Body of pancreas (tissue), 4 donors: Measurements from ENCODE around the gene NDUFC2. TPM values are rescaled to one million over a fixed set of nuclear protein-coding genes. Genes with fewer than 3 reads are reported as not detected.
"Not testable (repeated sequence)": the region's sequence is repeated elsewhere in the genome, so short reads cannot be mapped to it uniquely, and the experiment has no call there.

Source experiments
- ATAC-seq: fragments of 150-250 bp; one replicate; pipeline ENCODE4 v1.9.1; 2016
- DNase-seq, 4 donors: peaks; one replicate each; pipeline ENCODE4 v3.0.0-alpha.2; 2019
- H3K27ac ChIP-seq, 4 donors: fragments of 200-600 bp; sonication (generic); 1 replicate in 3 of 4; 2 replicates in 1 of 4; pipeline versions ENCODE4 v1.5.1 to v1.6.1; 2016 to 2019; ENCODE audit warnings: mild to moderate bottlenecking in 1 of 4, mixed read lengths in 1 of 4, moderate library complexity in 1 of 4
- H3K27me3 ChIP-seq, 2 donors: fragments of 200-600 bp; sonication (generic); one replicate each; pipeline ENCODE4 v1.6.0; 2016; ENCODE audit warnings: mild to moderate bottlenecking in 1 of 2
- H3K36me3 ChIP-seq, 2 donors: fragments of 200-600 bp; sonication (generic); replicated peaks in 1 of 2; 2 replicates each; pipeline ENCODE4 v1.5.1; 2016; ENCODE audit warnings: low read depth in 2 of 2; ENCODE audit not compliant: insufficient read depth in 1 of 2
- H3K4me1 ChIP-seq: fragments of 200-600 bp; sonication (generic); one replicate; pipeline ENCODE4 v1.6.0; 2016
- H3K4me3 ChIP-seq, 2 donors: fragments of 200-600 bp; sonication (generic); 1 replicate in 1 of 2; 2 replicates in 1 of 2; pipeline ENCODE4 v1.5.1; 2016 to 2019
- H3K9me3 ChIP-seq, 3 donors: fragments of 200-600 bp; sonication (generic); 1 replicate in 2 of 3; 2 replicates in 1 of 3; pipeline ENCODE4 v1.5.1; 2016
- POLR2A ChIP-seq, 3 donors: fragments of 450-650 bp; IDR thresholded peaks; one replicate each; pipeline ENCODE4 v1.6.1; 2016; ENCODE audit warnings: antibody characterized with exemption in 3 of 3, mild to moderate bottlenecking in 2 of 3
- WGBS, 2 donors: methylation state at CpG; one replicate each; pipeline ENCODE4 v1.1.5; 2017; 5-methylcytosine and 5-hydroxymethylcytosine counted together
- intact Hi-C: fragments of 100-400 bp; cut with DNase I; formaldehyde crosslinking; loops from one replicate; pipeline ENCODE4 v1.15.1; 2023
- total RNA-seq, 2 donors: library from RNA; depleted of rRNA; stranded (reverse); fragments of >200 nt; gene quantifications; one replicate each; pipeline ENCODE4 v1.1.0, GENCODE V29; 2016
- TF ChIP-seq, protein P1 (sequence below), 7 experiments: fragments of 450-650 bp in 4 of 7; fragments of 200-600 bp in 3 of 7; sonication (generic) in 3 of 7; IDR thresholded peaks; one replicate each; pipeline ENCODE4 v1.5.1; 2016 to 2019; ENCODE audit warnings: antibody characterized with exemption in 7 of 7

Gene NDUFC2
- total RNA-seq, 2 donors from 2014 or later: 53.7 to 62.0 TPM

DNA sequence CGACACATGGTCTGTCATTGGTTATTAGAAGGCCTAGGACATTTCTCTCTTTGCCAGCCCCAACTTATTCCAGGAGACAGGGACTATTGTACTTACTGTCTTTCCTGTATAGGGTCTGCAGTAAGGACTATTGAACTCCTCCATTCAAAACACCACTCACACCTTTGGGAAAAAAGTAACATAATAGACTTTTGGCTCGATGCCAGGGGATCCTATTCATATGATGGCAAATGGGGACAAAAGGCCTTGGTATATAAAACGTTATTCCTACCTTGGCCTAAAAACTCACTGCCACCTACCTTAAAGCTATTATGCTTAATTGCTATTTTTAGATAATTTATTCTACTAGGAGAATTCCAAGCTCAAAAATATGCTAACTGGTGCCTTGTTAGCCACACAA lies 6.3 kb upstream of the NDUFC2 start:
- H3K27ac ChIP-seq: no peak overlapping the region
- intact Hi-C loops: no loop called here
- DNase-seq (no peak), ATAC-seq (no peak)
- H3K36me3 ChIP-seq: no peaks in the 10 kb centered on the region
- no peak for TF ChIP-seq POLR2A (IDR thresholded peaks at IDR 0.05)
- TF ChIP-seq, protein P1, sequence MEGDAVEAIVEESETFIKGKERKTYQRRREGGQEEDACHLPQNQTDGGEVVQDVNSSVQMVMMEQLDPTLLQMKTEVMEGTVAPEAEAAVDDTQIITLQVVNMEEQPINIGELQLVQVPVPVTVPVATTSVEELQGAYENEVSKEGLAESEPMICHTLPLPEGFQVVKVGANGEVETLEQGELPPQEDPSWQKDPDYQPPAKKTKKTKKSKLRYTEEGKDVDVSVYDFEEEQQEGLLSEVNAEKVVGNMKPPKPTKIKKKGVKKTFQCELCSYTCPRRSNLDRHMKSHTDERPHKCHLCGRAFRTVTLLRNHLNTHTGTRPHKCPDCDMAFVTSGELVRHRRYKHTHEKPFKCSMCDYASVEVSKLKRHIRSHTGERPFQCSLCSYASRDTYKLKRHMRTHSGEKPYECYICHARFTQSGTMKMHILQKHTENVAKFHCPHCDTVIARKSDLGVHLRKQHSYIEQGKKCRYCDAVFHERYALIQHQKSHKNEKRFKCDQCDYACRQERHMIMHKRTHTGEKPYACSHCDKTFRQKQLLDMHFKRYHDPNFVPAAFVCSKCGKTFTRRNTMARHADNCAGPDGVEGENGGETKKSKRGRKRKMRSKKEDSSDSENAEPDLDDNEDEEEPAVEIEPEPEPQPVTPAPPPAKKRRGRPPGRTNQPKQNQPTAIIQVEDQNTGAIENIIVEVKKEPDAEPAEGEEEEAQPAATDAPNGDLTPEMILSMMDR (IDR thresholded peaks at IDR 0.05): no peak
- H3K4me3 ChIP-seq: no peak overlapping the region
- peaks cover 7% of the 10 kb centered on the region for H3K4me1 ChIP-seq
- H3K9me3 ChIP-seq: no peaks in the 10 kb centered on the region
- 42 to 45% methylated on average over 3 of the region's 3 CpGs for WGBS, 2 donors
- no peaks in the 10 kb centered on the region for H3K27me3 ChIP-seq

DNA sequence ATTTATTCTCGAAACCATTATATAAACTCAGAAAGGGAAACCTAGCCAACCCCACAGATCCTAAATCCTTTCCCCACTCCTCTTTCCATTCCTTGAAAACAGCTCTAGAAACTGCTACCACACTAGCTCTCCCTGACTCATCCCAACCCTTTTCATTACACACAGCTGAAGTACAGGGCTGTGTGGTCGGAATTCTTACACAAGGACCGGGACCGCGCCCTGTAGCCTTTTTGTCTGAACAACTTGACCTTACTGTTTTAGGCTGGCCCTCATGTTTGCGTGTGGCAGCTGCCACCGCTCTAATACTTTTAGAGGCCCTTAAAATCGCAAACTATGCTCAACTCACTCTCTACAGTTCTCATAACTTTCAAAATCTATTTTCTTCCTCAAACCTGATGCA lies 4.8 kb upstream of the NDUFC2 start:
- ATAC-seq, intact Hi-C loops: not testable (repeated sequence)

DNA sequence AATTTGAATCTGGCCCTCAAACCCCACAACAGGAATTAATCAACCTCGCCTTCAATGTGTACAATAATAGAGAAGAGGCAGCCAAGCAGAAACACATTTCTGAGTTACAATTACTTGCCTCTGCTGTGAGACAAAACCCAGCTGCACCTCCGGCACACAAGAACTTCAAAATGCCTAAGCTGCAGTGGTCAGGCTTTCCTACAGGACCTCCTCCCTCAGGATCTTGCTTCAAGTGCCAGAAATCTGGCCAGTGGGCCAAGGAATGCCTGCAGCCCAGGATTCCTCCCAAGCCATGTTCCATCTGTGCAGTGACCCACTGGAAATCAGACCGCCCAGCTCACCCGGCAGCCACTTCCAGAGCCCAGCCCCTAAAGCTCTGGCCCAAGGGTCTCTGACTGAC lies 3.4 kb upstream of the NDUFC2 start:
- no peak overlapping the region for H3K4me3 ChIP-seq
- H3K27me3 ChIP-seq: no peaks in the 10 kb centered on the region
- no peak for ATAC-seq
- no peak for DNase-seq
- intact Hi-C loops: no loop called here
- TF ChIP-seq, protein P1 (IDR thresholded peaks at IDR 0.05): no peak
- TF ChIP-seq POLR2A (IDR thresholded peaks at IDR 0.05): no peak
- no peak overlapping the region for H3K27ac ChIP-seq
- 50 to 73% methylated on average over 1 to 4 of the region's 4 CpGs for WGBS, 2 donors
- no peaks in the 10 kb centered on the region for H3K36me3 ChIP-seq
- H3K9me3 ChIP-seq: no peaks in the 10 kb centered on the region
- H3K4me1 ChIP-seq: peaks cover 14% of the 10 kb centered on the region

More for the DNA sequence above, 4.8 kb upstream of the NDUFC2 start:
- H3K4me1 ChIP-seq, H3K27me3 ChIP-seq, H3K4me3 ChIP-seq, H3K9me3 ChIP-seq, DNase-seq, H3K36me3 ChIP-seq, H3K27ac ChIP-seq: not testable (repeated sequence)
- 82 to 90% methylated on average over 8 of the region's 8 CpGs for WGBS, 2 donors

DNA sequence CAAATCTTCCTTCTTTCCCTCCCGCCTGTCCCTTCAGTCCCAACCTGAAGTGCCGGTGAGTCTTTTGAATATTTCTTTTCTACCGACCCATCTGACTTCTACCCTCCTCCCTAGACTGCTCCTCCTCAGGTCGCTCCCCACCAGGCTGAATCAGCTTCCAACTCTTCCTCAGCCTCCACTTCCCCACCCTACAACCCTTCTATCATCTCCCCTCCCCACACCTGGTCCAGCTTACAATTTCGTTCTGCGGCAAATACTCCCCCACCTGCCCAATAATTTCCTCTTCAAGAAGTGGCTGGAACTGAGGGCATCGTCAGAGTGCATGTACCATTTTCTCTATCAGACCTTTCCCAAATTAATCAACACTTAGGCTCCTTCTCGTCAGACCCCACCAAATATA lies 2.5 kb upstream of the NDUFC2 start:
- WGBS, 2 donors: 70 to 73% methylated on average over 8 of the region's 8 CpGs
- H3K36me3 ChIP-seq: no peaks in the 10 kb centered on the region
- H3K27me3 ChIP-seq: no peaks in the 10 kb centered on the region
- no peaks in the 10 kb centered on the region for H3K9me3 ChIP-seq
- DNase-seq (no peak), ATAC-seq (no peak)
- peaks cover 22% of the 10 kb centered on the region for H3K4me1 ChIP-seq
- H3K4me3 ChIP-seq: no peak overlapping the region
- no peak overlapping the region for H3K27ac ChIP-seq
- no peak for TF ChIP-seq POLR2A (IDR thresholded peaks at IDR 0.05)
- TF ChIP-seq, protein P1 (IDR thresholded peaks at IDR 0.05): no peak
- intact Hi-C loops: no loop called here

DNA sequence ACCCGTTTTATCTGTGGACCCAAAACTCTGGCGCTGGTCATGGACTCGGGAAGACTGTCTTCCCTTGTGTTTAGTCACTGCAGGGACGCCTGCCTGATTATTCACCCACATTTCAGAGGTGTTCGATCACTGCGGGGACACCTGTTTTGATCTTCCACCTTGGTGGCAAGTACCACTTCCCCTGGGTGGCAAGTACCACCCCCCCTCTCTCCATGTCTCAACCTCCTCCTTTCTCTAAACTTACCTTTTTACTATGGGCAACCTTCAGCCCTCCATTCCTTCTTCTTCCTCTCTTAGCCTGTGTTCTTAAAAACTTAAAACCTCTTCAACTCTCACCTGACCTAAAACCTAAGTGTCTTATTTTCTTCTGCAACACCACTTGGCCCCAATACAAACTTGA lies 1.9 kb upstream of the NDUFC2 start:
- H3K36me3 ChIP-seq: no peaks in the 10 kb centered on the region
- no peaks in the 10 kb centered on the region for H3K9me3 ChIP-seq
- intact Hi-C loops: no loop called here
- no peaks in the 10 kb centered on the region for H3K27me3 ChIP-seq
- DNase-seq (no peak), ATAC-seq (no peak)
- WGBS, 2 donors: 65 to 85% methylated on average over 6 of the region's 6 CpGs
- no peak overlapping the region for H3K4me3 ChIP-seq
- TF ChIP-seq POLR2A (IDR thresholded peaks at IDR 0.05): no peak
- TF ChIP-seq, protein P1 (IDR thresholded peaks at IDR 0.05): no peak
- H3K4me1 ChIP-seq: peaks cover 28% of the 10 kb centered on the region
- no peak overlapping the region for H3K27ac ChIP-seq
